HG02884 (cell line): Measurements from ENCODE around the gene PERP.
"Not testable (repeated sequence)": the region's sequence is repeated elsewhere in the genome, so short reads cannot be mapped to it uniquely, and the experiment has no call there.

ENCODE experiments used
- ATAC-seq: cut with Tn5 transposase; IDR thresholded peaks from one replicate; pipeline ENCODE4 v1.9.1; 2021; ENCODE audit warnings: mild to moderate bottlenecking, moderate library complexity; ENCODE audit not compliant: unreplicated experiment

Gene PERP

DNA sequence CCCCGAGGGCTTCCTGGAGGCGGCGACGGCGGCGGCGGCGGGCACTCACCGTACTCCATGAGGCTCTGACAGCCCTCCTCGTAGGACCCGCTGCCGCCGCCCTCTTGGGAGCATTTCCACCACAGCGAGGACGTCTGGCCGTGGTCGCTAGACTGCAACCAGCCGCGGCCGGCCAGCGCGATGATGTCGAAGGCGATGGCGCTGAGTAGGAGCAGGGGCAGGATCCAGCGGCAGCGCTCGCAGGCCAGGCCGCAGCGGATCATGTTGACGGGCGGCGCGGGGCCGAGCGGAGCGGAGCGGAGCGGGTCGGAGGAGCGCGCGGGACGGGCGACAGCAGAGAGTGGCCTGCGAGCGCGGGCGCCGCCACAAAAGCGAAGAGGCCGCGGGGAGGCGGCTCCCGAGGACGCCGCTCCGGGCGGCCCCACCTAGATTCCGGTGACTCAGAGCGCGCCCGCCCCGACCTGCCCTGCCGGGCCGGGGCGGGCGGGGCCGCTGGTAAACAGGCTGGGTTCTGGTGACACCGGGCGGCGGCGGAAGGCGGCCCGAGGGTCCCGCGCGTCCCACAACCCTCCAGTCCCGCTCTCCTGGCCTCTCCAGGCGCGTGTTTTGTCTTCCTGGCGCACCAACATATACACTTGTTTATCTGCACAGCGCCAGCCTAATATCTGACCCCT, at the start of gene PERP:
PERP (minus strand) TSS at position 342 of the 674 bp plus-strand sequence; CDS start at position 263, 79 bp downstream.
- peak; percentile 72 for ATAC-seq

DNA sequence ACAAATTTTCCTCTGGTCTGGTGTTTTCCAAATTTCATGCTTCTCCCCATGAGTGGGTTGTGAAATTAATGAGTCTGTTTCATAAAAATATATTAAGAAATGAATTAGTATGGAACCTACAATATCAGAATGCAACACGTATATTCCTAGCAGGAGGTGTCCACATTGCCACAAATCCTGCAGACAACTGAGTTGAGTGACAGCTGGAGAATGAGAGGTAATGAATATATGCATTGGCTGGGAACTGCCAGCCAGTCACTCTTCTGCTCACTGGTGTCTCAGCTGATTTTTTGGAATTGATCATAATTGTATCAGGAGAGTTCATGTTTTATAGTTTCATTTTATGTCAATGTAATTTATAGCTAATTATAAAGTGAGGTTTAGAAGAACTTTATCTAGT, 48.2 kb upstream of the PERP start:
- no peak for ATAC-seq

DNA sequence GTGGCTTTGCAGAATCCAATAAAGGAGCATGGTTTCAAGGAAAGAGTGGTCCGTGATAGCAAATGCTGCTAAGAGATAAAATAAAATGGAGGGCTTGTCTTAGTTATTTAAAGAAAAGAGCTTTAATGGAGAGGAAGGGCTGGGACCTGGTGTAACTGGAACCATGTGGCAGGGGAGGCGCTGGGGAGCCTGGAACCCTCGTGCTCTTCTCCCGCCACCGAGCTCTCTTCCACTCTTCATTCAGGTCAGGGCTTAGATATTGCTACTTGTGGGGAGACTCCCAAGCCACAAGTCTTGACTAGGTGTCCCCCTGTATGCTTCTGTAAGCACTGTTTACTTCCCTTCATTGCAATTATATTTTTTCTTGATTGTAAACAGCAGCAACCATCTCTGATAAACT, 39.3 kb upstream of the PERP start:
- no peak for ATAC-seq

DNA sequence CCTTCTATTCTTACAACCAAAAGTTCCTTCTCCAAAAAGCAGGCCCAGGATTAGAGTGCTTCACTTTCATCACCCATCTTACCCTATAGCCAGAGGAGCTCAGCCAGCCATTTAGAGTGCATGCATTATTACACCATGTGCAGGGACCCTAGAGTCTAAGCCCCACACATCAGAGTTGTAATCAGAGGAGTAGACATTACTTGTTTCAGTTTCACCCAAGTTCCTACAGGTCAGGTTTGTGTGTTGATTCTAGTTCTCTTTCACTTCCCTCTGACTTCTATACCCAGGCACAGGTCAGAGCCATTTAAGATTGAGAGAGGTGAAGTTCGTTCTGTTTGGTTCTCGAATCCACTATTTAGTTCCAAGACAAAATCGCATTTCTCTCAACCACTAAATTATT, 38.2 kb upstream of the PERP start:
- no peak for ATAC-seq

DNA sequence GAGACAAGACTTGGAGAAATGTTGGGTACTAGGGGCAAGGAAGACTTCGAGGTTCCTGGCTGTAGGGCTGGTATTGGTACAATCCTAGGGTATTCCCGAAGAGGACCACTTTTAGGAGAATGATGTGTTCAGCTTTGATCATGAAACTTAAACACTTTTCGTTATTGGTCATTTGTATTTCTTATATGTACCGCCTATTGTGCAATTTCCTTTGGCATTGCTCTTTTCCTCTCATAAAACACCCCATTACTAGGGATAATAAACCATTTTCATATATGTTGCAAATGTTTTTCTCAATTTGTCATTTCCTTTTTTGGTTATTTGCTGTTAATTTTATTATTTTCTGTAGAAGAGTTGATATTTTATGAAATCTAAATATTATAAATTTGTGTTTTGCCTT, 35.6 kb upstream of the PERP start:
- no peak for ATAC-seq

DNA sequence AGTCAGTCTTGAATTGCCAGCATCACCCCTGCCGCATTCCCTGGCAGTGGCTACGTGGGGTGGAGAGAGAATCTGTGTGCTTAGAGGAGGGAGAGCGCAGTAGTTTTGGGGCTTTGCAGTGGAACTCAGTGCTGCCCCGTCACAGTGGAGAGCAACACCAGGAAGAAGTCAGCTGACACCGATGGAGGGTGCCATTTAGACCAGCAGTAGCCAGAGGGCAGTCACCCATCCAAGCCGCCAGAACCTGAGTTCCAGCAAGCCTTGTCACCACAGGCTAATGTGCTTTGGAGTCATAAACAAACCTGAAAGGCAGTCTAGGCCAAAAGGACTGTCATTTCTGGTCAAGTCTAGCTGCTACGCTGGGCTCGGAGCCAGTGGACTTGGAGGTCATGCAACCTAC, 22.0 kb upstream of the PERP start:
- ATAC-seq = no peak

DNA sequence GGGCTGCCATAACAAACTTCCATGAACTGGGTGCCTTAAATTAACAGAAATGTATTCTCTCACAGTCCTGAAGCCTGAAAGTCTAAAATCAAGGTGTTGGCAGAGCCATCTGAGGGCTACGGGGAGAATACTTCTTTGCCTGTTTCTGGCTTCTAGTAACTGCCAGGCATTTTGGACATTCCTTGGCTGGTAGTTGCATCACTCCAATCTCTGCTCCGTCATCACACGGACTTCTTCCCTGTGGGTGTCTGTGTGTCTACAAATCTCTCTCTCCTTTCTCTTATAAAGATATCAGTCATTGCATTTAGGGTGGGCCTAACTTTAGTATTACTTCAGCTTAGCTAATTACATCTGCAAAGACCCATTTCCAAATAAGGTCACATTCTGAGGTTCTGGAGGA, 20.9 kb upstream of the PERP start:
- ATAC-seq = no peak

DNA sequence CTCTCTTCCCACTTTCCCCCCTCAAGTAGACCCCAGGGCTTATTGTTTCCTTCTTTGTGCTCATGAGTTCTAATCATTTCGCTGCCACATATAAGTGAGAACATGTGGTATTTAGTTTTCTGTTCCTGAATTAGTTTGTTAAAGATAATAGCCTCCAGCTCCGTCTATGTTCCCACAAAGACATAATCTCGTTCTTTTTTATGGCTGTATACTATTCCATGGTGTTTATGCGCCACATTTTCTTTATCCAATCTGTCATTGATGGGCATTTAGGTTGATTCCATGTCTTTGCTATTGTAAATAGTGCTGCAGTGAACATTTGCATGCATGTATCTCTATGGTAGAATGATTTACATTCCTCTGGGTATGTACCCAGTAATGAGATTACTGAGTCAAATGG, 16.9 kb upstream of the PERP start:
- ATAC-seq = no peak

DNA sequence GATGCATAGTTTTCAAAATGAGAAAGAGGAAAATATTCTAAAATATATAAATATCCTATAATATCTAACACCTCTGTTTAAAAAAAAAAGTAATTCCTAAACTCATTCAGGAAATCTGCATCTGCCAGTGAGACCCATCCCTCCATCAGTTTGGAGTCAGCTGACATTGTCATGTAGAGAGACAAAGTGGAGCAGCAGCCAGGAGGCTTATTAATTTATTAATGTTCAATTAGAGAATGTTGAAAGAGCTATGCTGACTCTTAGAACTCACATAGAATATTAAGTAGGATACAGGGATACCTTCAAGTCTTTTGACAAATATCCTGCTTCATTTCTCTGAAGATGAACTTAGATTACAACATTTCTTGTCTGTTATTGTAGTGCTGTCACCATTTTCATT, 12.8 kb upstream of the PERP start:
- ATAC-seq = no peak

DNA sequence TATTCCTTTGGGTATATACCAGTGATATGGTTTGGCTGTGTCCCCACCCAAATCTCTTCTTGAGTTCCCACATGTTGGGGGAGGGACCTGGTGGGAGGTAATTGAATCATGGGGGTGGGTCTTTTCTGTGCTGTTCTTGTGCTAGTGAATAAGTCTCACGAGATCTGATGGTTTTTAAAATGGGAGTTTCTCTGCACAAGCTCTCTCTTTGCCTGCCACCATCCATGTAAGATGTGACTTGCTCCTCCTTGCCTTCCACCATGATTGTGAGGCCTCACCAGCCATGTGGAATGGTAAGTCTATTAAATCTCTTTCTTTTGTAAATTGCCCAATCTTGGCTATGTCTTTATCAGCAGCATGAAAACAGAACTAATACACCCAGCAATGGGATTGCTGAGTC, 12.0 kb upstream of the PERP start:
- not testable (repeated sequence) for ATAC-seq

DNA sequence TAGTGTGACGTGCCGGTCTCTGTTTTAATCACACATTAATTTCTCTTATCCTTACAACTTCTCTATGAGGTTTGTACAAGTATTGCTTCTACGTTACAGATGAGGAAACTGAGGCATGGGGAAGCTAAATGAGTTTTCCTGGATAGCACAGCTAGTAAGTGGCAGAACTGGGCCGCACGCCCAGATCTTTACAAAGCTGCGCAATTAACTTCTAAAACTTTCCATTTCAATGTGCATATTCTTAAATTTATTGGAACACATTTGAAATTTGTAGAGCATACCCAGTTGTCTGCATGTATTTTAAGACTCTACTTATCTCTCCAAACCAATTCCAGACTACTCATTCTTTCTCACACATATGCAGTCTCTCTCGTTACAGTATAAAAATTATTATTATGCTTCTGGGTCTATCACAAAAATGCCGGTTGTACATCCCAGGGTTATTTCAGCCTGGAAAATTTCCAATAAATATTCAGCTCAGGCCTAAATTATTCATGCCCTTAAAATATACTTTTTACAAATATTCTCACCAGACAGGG, 10.2 kb upstream of the PERP start:
- no peak for ATAC-seq

DNA sequence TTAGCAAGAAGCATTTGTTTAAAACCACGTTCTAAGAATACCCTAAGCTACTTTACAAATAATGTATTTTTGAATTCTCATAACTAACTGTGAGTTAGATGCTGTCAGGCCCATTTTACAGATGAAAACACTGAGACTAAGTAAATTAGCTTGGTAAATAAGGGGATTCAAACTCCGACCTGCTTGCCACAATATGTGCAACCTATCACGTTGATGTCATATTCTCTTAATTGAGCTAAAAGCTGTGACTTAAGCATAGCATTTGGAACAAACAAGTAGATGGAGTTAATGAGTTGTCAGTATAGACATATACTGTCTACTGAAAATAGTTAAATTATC, 9.4 kb upstream of the PERP start:
- ATAC-seq = no peak

DNA sequence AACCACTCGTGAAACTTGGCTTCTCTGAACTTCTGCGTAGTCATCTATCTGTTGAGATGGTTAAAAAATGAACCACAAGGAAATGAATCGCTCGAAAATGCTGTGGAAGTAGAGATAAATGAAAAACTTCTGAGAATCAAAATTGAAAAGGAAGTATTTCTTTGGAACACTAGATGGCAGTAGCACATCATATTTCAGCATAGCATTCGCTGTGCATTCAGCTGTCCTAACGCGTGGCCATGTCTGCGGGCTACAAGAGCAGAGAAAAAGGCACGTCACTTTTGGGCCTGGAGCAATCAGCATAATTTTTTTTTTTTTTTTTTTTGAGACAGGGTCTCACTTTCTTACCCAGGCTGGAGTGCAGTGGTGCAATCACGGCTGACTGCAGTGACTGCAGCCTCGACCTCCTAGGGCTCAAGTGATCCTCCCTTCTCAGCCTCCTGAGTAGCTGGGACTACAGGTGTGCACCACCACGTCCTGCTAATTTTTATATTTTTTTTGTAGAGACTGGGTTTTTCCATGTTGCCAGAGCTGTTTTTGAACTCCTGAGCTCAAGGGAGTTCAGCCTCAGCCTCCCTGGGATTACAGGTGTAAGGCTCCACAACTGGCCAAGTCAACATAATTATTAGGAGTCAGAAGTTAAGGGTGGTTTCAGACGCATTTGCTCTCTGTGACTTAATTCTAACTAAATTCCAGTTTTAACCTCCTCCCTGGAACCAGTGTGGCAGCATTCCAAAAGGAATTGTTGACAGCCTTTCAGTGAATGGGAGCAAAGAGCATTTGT, 8.8 kb upstream of the PERP start:
- peak; percentile 55 for ATAC-seq

DNA sequence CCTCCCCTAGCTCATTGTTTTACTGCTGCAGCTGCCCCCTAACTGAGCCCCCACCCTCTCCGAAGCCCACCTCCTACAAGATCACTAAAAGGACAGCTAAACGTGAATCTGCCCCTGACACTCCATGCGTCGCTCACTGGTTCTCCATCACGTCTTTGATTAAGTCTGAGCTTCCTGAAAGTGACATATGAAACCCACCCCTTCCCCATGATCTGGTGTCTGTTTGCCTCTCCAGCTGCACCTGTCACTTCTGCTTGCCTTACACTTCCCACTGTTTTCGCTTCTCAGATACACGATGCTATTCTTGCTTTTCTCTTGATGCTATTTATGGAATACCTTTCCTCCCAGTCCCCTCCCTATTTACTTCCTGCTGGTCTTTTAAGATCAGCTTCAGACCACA, 8.0 kb upstream of the PERP start:
- ATAC-seq = no peak

DNA sequence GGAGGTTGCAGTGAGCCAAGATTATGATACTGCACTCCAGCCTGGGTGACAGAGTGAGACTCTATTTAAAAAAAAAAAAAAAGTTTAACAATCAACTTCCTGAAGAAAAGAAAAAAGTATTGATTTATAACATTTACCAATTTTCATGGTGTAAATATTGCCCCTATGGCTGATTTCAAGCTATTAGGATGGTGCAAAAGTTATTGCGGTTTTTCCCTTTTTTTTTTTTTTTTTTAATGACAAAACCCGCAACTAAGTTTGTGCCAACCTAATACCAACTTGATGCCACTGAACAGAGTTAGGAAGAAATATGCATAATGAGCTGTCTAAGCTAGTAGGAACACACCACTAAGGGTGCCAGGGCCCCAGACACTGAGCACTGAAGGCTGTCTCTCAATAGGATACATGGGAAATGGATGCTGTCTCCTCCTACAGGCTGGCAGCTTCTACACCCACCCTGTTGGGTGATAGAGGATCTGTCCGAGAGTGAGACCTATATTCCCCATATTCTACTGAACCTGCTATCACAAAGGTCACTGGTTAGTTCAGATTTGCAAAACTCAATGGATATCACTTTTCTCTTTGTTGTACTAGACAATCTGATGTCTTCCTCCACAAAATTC, 6.5 kb upstream of the PERP start:
- ATAC-seq = no peak

DNA sequence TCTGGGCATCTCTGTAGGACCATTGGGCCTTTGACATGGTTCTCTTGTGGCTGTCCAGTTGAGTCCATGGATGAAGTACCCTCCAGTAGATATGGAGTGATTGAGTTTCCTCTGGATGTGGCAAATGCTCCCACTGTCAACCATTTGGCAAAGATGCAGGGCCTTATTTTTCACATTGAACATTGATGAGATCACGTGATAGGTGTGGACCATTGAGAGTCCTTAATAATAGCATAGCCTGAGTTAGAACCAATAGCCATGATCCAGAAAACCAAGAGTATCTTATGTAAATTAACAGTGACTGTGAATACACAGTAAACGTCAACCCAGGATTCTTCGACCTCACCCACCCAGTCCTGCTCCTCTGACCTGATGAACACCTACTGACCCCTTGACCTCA, 3.0 kb upstream of the PERP start:
- no peak for ATAC-seq

DNA sequence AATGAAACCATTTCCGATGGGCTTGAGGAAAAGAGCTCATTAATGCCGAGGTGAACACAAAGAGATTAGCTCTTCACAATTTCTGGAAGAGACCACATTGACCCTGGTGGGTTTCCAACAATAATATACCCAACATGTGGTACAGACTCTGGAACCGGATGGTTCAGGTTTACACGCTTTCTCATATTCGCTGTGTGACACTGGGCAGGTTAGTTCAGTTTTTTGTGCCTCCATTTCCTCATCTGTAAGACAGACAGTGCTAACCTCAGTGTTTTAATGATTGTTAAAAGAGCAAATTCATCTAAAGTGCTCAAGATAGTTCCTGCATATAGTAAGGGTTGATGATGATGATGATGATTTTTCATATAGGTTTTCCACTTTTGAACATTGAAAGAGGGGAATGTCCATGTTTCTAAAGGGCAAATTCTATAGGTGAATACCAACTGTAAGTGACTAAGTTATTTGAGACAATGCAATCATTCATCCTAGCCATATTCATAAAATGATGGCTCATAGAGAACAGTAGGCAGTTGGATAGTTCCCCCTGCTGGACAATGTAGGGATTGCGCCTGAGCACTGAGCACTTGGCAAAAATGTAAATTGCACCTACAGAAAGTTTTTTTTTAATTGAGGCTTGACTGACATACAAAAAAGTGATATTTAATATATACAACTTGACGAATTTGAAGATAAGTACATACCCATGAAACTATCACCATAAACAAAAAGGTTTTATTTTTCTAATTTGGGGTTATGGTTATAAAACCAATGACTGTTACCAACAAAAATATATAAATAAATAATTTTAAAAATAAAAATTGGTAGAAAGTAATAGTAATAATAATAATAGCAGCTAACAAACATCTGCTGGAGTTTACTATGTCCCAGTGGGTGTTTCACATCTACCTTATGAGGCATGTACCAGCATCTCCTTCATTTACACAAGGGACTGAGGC, 2.1 kb upstream of the PERP start:
- no peak for ATAC-seq

DNA sequence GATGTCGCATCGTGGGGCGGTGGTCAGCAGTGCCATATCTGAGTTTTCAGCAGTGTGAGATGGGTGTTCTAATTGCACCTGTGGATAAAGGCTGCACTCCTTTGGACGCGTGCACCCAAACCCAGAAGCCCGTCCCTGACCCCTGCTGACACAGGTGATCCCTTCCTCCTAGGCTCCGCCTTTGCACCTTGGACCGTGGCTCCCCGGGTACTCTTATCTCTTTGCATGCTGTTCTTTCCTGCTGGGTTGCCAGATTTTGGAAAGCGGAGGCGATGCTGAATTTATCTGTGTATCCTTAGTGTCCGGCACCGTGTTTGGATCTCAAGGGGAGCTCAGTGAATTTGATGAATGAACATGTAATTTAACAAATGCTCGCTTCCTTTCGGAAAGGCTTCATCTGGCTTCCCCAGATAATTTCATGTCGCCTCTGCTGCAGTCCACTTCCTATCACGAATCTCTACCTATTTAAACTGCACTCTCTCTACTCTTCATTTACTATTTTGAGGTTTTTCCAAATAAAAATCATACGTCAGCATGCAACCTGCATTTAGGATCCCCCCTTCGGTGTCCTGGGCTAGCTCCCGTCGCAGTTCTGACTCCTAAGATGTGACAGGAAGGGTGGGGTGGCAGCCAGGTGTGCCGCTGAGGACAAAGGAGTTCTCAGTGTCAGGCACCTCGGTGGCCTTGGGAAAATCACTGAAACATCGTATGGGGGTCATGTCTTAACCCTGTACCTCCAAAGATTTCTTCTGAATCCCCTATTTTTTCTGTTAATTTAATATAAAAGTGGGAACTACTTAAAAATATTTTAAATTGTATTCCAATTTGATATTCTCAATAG, 753 bp upstream of the PERP start:
- no peak for ATAC-seq

DNA sequence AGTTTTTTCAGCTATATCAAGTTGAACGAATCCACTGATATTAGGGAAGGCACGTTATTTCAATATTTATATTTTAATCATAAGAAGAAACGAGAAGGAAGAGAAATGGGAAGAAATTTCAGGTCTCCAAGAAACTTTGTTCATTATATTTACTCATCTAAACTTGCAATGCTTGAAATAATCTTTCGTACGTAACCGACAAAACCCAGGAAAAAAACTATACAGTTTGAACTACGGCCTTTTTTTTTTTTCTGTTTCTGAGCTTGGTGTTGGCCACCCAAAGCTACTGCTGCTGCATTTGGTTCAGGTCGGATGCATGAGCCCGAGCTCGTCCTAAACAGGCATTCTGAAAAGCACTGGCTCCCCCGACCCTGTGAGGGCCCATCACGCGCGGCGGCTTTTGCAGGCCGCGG, 548 bp downstream of the PERP start:
- ATAC-seq = no peak
